Activated T-cell treated with anti-CD3 and anti-CD28 coated beads, Interleukin-2, amount 50 U/mL, for 4 hours (primary cell): ENCODE data around the gene IFITM10. TPM values are rescaled to one million over a fixed set of nuclear protein-coding genes. Genes with fewer than 3 reads are reported as not detected.
A peak's percentile ranks its signal among the peaks of the same experiment; 100 is the strongest.

Experiments used
- ATAC-seq, 2 donors: fragments of 200-7000 bp; cut with Tn5 transposase; one replicate each; pipeline ENCODE4 v1.10.0; 2021
- DNase-seq: peaks from one replicate; pipeline ENCODE4 v3.0.0-alpha.2; 2020
- H3K27me3 Mint-ChIP-seq: one replicate; pipeline ENCODE4 v1.8.0; 2021; ENCODE audit warnings: low read depth, mixed read lengths
- H3K36me3 Mint-ChIP-seq: one replicate; pipeline ENCODE4 v1.8.0; 2022; ENCODE audit warnings: mixed read lengths; ENCODE audit not compliant: insufficient read depth
- H3K4me1 Mint-ChIP-seq: one replicate; pipeline ENCODE4 v1.8.0; 2021; ENCODE audit warnings: low read depth, mixed read lengths
- H3K4me3 Mint-ChIP-seq: one replicate; pipeline ENCODE4 v1.8.0; 2021; ENCODE audit warnings: mild to moderate bottlenecking, moderate library complexity, mixed read lengths
- H3K9me3 Mint-ChIP-seq: one replicate; pipeline ENCODE4 v1.8.0; 2021; ENCODE audit warnings: mixed read lengths
- total RNA-seq, 3 donors: library from RNA; stranded (reverse); gene quantifications; one replicate each; pipeline ENCODE4 v1.2.1, GENCODE V29; 2021

The IFITM10 gene
- total RNA-seq, 3 donors from 2014 or later = 0.33 to 0.53 (median 0.33) TPM

- ATAC-seq = no peak
- H3K36me3 Mint-ChIP-seq = no peaks in the 10 kb centered on the region
- H3K4me1 Mint-ChIP-seq = peaks cover 42% of the 10 kb centered on the region
Observed at GRCh38 chr11:1762537-1763302, 12.3 kb upstream of the IFITM10 start.

GRCh38 chr11:1761857-1762536 lies 11.6 kb upstream of the IFITM10 start:
- Mint-ChIP-seq H3K9me3 (no peaks in the 10 kb centered on the region), H3K27me3 (no peaks in the 10 kb centered on the region), H3K4me3 (peak overlapping the region; percentile 76), H3K4me1 (peaks cover 50% of the 10 kb centered on the region), H3K36me3 (no peaks in the 10 kb centered on the region)
- no peak for DNase-seq
- ATAC-seq = no peak

More at GRCh38 chr11:1762537-1763302, 12.3 kb upstream of the IFITM10 start:
- Mint-ChIP-seq H3K4me3 (peak overlapping the region; percentile 76), H3K9me3 (no peaks in the 10 kb centered on the region), H3K27me3 (no peaks in the 10 kb centered on the region)
- no peak for DNase-seq

- Mint-ChIP-seq H3K36me3 (no peaks in the 10 kb centered on the region), H3K4me1 (peaks cover 56% of the 10 kb centered on the region), H3K4me3 (no peak overlapping the region), H3K9me3 (no peaks in the 10 kb centered on the region), H3K27me3 (no peaks in the 10 kb centered on the region)
- ATAC-seq = no peak
- DNase-seq = no peak
Observed at GRCh38 chr11:1761110-1761856, 10.9 kb upstream of the IFITM10 start.

GRCh38 chr11:1760351-1761109 lies 10.1 kb upstream of the IFITM10 start:
- ATAC-seq = no peak
- H3K4me3 Mint-ChIP-seq = no peak overlapping the region
- H3K4me1 Mint-ChIP-seq = peaks cover 64% of the 10 kb centered on the region
- no peaks in the 10 kb centered on the region for H3K9me3 Mint-ChIP-seq
- peaks cover 2% of the 10 kb centered on the region for H3K36me3 Mint-ChIP-seq
- no peaks in the 10 kb centered on the region for H3K27me3 Mint-ChIP-seq
- no peak for DNase-seq

- Mint-ChIP-seq H3K4me1 (peaks cover 71% of the 10 kb centered on the region), H3K27me3 (no peaks in the 10 kb centered on the region), H3K9me3 (no peaks in the 10 kb centered on the region), H3K36me3 (peaks cover 2% of the 10 kb centered on the region), H3K4me3 (no peak overlapping the region)
- no peak for ATAC-seq
- DNase-seq = no peak
Observed at GRCh38 chr11:1759851-1760220, 9.4 kb upstream of the IFITM10 start.

GRCh38 chr11:1759151-1759850 lies 8.9 kb upstream of the IFITM10 start:
- H3K4me3 Mint-ChIP-seq = no peak overlapping the region
- peaks cover 2% of the 10 kb centered on the region for H3K36me3 Mint-ChIP-seq
- no peak for ATAC-seq
- DNase-seq = no peak
- H3K4me1 Mint-ChIP-seq = peaks cover 72% of the 10 kb centered on the region
- H3K9me3 Mint-ChIP-seq = no peaks in the 10 kb centered on the region
- H3K27me3 Mint-ChIP-seq = no peaks in the 10 kb centered on the region

GRCh38 chr11:1758611-1759150 lies 8.3 kb upstream of the IFITM10 start:
- no peaks in the 10 kb centered on the region for H3K9me3 Mint-ChIP-seq
- ATAC-seq (no peak), DNase-seq (no peak)
- H3K4me3 Mint-ChIP-seq = peak overlapping the region; percentile 62
- peaks cover 72% of the 10 kb centered on the region for H3K4me1 Mint-ChIP-seq
- no peaks in the 10 kb centered on the region for H3K27me3 Mint-ChIP-seq
- peaks cover 2% of the 10 kb centered on the region for H3K36me3 Mint-ChIP-seq

- DNase-seq = no peak
- peaks cover 73% of the 10 kb centered on the region for H3K4me1 Mint-ChIP-seq
- no peaks in the 10 kb centered on the region for H3K27me3 Mint-ChIP-seq
- H3K9me3 Mint-ChIP-seq = no peaks in the 10 kb centered on the region
- ATAC-seq = peak; percentile 60 to 74
- H3K4me3 Mint-ChIP-seq = peak overlapping the region; percentile 65
- H3K36me3 Mint-ChIP-seq = peaks cover 3% of the 10 kb centered on the region
Observed at GRCh38 chr11:1757861-1758610, 7.6 kb upstream of the IFITM10 start.

- Mint-ChIP-seq H3K27me3 (no peaks in the 10 kb centered on the region), H3K9me3 (no peaks in the 10 kb centered on the region), H3K4me3 (peak overlapping the region; percentile 65), H3K36me3 (peaks cover 3% of the 10 kb centered on the region), H3K4me1 (peaks cover 64% of the 10 kb centered on the region)
- ATAC-seq (peak; percentile 8 to 20), DNase-seq (no peak)
Observed at GRCh38 chr11:1756791-1757771, 6.7 kb upstream of the IFITM10 start.

- Mint-ChIP-seq H3K4me1 (peaks cover 56% of the 10 kb centered on the region), H3K9me3 (no peaks in the 10 kb centered on the region), H3K4me3 (peak overlapping the region; percentile 26), H3K27me3 (no peaks in the 10 kb centered on the region), H3K36me3 (peaks cover 3% of the 10 kb centered on the region)
- ATAC-seq (no peak), DNase-seq (no peak)
Observed at GRCh38 chr11:1755692-1756561, 5.5 kb upstream of the IFITM10 start.

- no peak for ATAC-seq
- Mint-ChIP-seq H3K9me3 (no peaks in the 10 kb centered on the region), H3K36me3 (peaks cover 3% of the 10 kb centered on the region), H3K4me1 (peaks cover 57% of the 10 kb centered on the region), H3K27me3 (peaks cover 5% of the 10 kb centered on the region), H3K4me3 (peak overlapping the region; percentile 26)
- DNase-seq = no peak
Observed at GRCh38 chr11:1755344-1755691, 4.9 kb upstream of the IFITM10 start.
